Testis (tissue), 2 donors: ENCODE results near the gene HDGFL2.

Experiments used
- CTCF ChIP-seq, 3 experiments: fragments of 450-650 bp in 2 of 3; fragments of 200-600 bp in 1 of 3; sonication (generic) in 1 of 3; IDR thresholded peaks; one replicate each; pipeline ENCODE4 v1.5.1; 2016 to 2019; ENCODE audit warnings: antibody characterized with exemption in 3 of 3, mild to moderate bottlenecking in 2 of 3, moderate library complexity in 1 of 3
- POLR2A ChIP-seq: fragments of 450-650 bp; IDR thresholded peaks from one replicate; pipeline ENCODE4 v1.6.1; 2017; ENCODE audit warnings: antibody characterized with exemption, mild to moderate bottlenecking, moderate library complexity

- TF ChIP-seq CTCF (IDR thresholded peaks at IDR 0.05) (no peak), POLR2A (no peak)
Observed at GRCh38 chr19:4548238-4548584, 76.1 kb downstream of the HDGFL2 start.
